OCI-LY1 (cell line): ENCODE measurements around the gene NDUFAF2.

Source experiments
- H2AFZ ChIP-seq: fragments of 200-600 bp; sonication (generic), shearing (Covaris generic); 2 replicates; pipeline ENCODE4 v1.6.0; 2014; ENCODE audit warnings: antibody characterized with exemption, mild to moderate bottlenecking, low read length
- H3F3A ChIP-seq: fragments of 200-600 bp; sonication (generic), shearing (Covaris generic); 2 replicates; pipeline ENCODE4 v1.6.0; 2014; ENCODE audit warnings: mild to moderate bottlenecking, antibody characterized with exemption, low read length, moderate library complexity; ENCODE audit not compliant: insufficient read depth
- H3K27ac ChIP-seq: fragments of 200-600 bp; sonication (generic); 2 replicates; pipeline ENCODE4 v1.5.1; 2014; ENCODE audit warnings: low read length, mixed run types, mild to moderate bottlenecking, low read depth; ENCODE audit not compliant: poor library complexity, severe bottlenecking
- H3K27me3 ChIP-seq: fragments of 200-600 bp; sonication (generic); 2 replicates; pipeline ENCODE4 v1.6.0; 2014; ENCODE audit warnings: antibody characterized with exemption, mild to moderate bottlenecking, low read length, moderate library complexity; ENCODE audit not compliant: insufficient read depth
- H3K36me3 ChIP-seq: fragments of 200-600 bp; sonication (generic); 2 replicates; pipeline ENCODE4 v1.6.1; 2014; ENCODE audit warnings: mild to moderate bottlenecking, antibody characterized with exemption, low read length, moderate library complexity, mixed read lengths; ENCODE audit not compliant: insufficient read depth
- H3K4me1 ChIP-seq: fragments of 200-600 bp; sonication (generic); 2 replicates; pipeline ENCODE4 v1.5.1; 2014; ENCODE audit warnings: mild to moderate bottlenecking, low read length, moderate library complexity; ENCODE audit not compliant: insufficient read depth, severe bottlenecking
- H3K4me2 ChIP-seq: fragments of 200-600 bp; sonication (generic), shearing (Covaris generic); 2 replicates; pipeline ENCODE4 v1.6.1; 2014; ENCODE audit warnings: low read length
- H3K4me3 ChIP-seq: fragments of 200-600 bp; sonication (generic); 2 replicates; pipeline ENCODE4 v1.5.1; 2014; ENCODE audit warnings: low read length, low read depth, mild to moderate bottlenecking, mixed read lengths; ENCODE audit not compliant: poor library complexity, severe bottlenecking
- H3K79me2 ChIP-seq: fragments of 200-600 bp; shearing (Covaris generic); 2 replicates; pipeline ENCODE4 v1.6.1; 2016; ENCODE audit warnings: mixed run types, low read length, mixed read lengths; ENCODE audit not compliant: insufficient read depth
- H3K9ac ChIP-seq: fragments of 200-600 bp; sonication (generic), shearing (Covaris generic); 2 replicates; pipeline ENCODE4 v1.6.1; 2014; ENCODE audit warnings: mild to moderate bottlenecking, low read length, mixed read lengths
- H3K9me2 ChIP-seq: fragments of 200-600 bp; sonication (generic), shearing (Covaris generic); 2 replicates; pipeline ENCODE4 v1.6.1; 2014; ENCODE audit warnings: low read depth, mild to moderate bottlenecking, low read length, mixed read lengths
- H3K9me3 ChIP-seq: fragments of 200-600 bp; shearing (Covaris generic); 2 replicates; pipeline ENCODE4 v1.6.1; 2014; ENCODE audit warnings: low read length, mixed read lengths
- H4K20me1 ChIP-seq: fragments of 200-600 bp; sonication (generic), shearing (Covaris generic); 2 replicates; pipeline ENCODE4 v1.6.0; 2016; ENCODE audit warnings: mild to moderate bottlenecking, low read length; ENCODE audit not compliant: insufficient read depth
- EZH2 ChIP-seq: fragments of 200-600 bp; sonication (generic), shearing (Covaris generic); IDR thresholded peaks from 2 replicates; pipeline ENCODE4 v1.8.0; 2017; ENCODE audit warnings: borderline replicate concordance, mixed run types, mild to moderate bottlenecking, antibody characterized with exemption, low read length, moderate library complexity, mixed read lengths
- TF ChIP-seq, protein P1 (sequence below): fragments of 200-600 bp; sonication (generic), shearing (Covaris generic); IDR thresholded peaks from 2 replicates; pipeline ENCODE4 v1.5.1; 2017; ENCODE audit warnings: mild to moderate bottlenecking, antibody characterized with exemption, low read length, moderate library complexity, mixed read lengths

NDUFAF2 gene

DNA sequence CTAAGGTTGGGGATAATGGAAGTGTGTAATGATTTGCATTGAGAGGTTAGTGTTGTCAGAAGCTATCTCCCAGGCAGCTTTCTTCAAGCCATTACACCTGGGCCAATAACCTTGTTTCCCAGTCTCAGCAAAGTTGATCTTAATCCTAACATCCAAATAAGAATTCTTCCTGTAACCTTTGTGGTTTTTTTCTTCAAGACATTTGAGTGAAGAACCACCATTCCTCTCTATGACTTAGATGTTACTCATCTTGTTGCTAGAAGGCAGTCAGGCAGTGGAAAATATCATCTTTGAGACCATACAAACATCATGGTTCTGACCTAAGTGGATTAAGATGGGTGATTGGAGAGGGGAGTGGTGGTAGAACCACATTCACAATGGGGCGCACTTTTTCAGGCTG, 103.5 kb downstream of the NDUFAF2 start:
- no peak overlapping the region for H3K4me3 ChIP-seq
- no peak overlapping the region for H3K4me2 ChIP-seq
- H3F3A ChIP-seq, result no peaks in the 10 kb centered on the region
- H2AFZ ChIP-seq, result no peak overlapping the region
- H3K27me3 ChIP-seq, result no peaks in the 10 kb centered on the region
- no peak overlapping the region for H3K9ac ChIP-seq
- H3K4me1 ChIP-seq, result no peaks in the 10 kb centered on the region
- H3K27ac ChIP-seq, result no peak overlapping the region
- H3K79me2 ChIP-seq, result no peaks in the 10 kb centered on the region
- no peaks in the 10 kb centered on the region for H4K20me1 ChIP-seq
- H3K9me2 ChIP-seq, result no peaks in the 10 kb centered on the region
- no peaks in the 10 kb centered on the region for H3K36me3 ChIP-seq
- peaks cover 5% of the 10 kb centered on the region for H3K9me3 ChIP-seq
- TF ChIP-seq EZH2, result no peak
- TF ChIP-seq, protein P1, sequence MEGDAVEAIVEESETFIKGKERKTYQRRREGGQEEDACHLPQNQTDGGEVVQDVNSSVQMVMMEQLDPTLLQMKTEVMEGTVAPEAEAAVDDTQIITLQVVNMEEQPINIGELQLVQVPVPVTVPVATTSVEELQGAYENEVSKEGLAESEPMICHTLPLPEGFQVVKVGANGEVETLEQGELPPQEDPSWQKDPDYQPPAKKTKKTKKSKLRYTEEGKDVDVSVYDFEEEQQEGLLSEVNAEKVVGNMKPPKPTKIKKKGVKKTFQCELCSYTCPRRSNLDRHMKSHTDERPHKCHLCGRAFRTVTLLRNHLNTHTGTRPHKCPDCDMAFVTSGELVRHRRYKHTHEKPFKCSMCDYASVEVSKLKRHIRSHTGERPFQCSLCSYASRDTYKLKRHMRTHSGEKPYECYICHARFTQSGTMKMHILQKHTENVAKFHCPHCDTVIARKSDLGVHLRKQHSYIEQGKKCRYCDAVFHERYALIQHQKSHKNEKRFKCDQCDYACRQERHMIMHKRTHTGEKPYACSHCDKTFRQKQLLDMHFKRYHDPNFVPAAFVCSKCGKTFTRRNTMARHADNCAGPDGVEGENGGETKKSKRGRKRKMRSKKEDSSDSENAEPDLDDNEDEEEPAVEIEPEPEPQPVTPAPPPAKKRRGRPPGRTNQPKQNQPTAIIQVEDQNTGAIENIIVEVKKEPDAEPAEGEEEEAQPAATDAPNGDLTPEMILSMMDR, result no peak

DNA sequence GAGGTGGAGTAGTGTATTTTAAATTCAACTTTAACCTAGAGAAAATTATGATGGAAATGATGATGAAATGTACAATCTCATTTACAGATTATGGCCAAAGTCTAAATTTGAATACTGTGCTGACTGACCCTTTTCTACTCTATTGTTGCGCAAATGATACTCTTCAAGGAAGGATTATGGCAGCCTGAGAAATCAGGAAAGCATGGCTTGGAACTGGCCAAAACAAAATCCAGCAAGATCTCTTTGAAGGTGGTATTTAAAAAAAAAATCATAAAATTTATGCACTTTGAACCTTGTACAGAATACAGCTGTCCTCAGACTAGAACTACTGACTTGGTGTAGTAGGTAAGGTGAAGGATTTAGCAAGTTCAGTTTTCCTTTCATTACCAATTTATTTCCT, 105.3 kb downstream of the NDUFAF2 start:
- Histone ChIP-seq H3K4me3 (no peak overlapping the region), H3K27ac (no peak overlapping the region), H2AFZ (no peak overlapping the region), H4K20me1 (no peaks in the 10 kb centered on the region), H3K79me2 (no peaks in the 10 kb centered on the region), H3F3A (no peaks in the 10 kb centered on the region), H3K4me1 (no peaks in the 10 kb centered on the region), H3K9ac (no peak overlapping the region), H3K27me3 (no peaks in the 10 kb centered on the region), H3K9me2 (no peaks in the 10 kb centered on the region), H3K36me3 (no peaks in the 10 kb centered on the region), H3K9me3 (no peaks in the 10 kb centered on the region), H3K4me2 (no peak overlapping the region)
- TF ChIP-seq, protein P1, result no peak
- no peak for TF ChIP-seq EZH2

DNA sequence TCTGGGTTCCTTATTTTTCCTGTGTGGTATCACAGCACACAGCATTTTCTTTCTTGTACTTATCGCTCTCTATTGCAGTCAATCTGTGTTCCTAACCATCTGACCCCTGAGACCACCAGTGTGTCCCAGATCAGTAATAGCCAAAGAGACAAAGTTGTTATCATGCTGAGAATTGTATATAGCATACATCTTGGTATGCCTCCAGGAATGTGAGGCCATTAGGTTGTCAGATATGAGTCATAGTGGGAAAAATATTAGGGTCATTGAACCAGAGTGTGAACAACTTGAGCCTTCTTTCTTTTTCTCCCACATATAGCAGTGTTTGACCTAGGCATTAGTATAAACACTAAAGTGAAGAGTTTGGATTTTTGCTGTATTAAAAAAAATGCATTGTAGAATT, 106.3 kb downstream of the NDUFAF2 start:
- TF ChIP-seq EZH2, result no peak
- TF ChIP-seq, protein P1, result no peak
- Histone ChIP-seq H3K9ac (no peak overlapping the region), H3F3A (no peaks in the 10 kb centered on the region), H3K27ac (no peak overlapping the region), H3K36me3 (no peaks in the 10 kb centered on the region), H3K4me2 (no peak overlapping the region), H3K9me2 (no peaks in the 10 kb centered on the region), H2AFZ (no peak overlapping the region), H3K27me3 (no peaks in the 10 kb centered on the region), H4K20me1 (0 out of 2 replicates have a peak, but pooled peaks cover 3% of the 10 kb centered on the region), H3K4me1 (no peaks in the 10 kb centered on the region), H3K4me3 (no peak overlapping the region), H3K9me3 (no peaks in the 10 kb centered on the region), H3K79me2 (no peaks in the 10 kb centered on the region)
